GDM1 (cell line): ENCODE measurements around the gene ACBD6.

Experiments
- DNase-seq: peaks from one replicate; lab custom pipeline; 2025; lab: John Stamatoyannopoulos, UW

The ACBD6 gene

DNA sequence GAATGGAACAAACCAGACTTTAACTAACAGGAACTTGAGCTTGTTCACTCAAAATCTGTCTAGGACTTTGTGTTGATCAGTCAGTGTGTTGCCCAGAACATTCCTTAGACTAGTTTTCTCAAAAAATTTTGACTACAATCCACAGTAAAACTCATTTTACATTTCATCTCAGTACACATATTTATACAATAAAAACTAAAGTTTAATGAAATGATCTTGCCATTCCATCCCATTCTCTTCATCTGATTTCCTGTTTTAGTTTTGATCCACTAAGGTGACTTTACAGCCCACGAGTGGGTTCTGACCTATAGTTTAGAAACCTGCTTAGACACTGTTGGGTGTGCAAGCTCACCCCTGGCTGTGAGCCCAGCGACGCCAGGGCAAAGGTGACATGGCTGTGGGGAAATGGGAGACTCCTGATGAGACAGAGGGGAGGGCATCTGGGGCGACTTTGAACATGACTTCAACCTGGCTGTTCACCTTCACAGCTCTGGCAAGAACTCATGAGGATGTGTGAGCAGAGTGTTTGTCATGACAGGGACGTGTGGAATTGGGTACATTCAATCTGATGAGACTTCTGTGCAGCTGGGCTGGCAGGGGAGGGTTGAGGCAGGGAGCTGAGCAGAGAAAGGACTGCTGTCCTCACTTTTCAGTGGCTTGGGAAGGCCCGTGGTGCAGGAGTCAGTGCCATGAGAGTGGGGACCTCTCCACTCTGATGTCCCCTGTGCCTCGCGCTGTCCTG, 231.7 kb downstream of the ACBD6 start:
- DNase-seq: no peak

DNA sequence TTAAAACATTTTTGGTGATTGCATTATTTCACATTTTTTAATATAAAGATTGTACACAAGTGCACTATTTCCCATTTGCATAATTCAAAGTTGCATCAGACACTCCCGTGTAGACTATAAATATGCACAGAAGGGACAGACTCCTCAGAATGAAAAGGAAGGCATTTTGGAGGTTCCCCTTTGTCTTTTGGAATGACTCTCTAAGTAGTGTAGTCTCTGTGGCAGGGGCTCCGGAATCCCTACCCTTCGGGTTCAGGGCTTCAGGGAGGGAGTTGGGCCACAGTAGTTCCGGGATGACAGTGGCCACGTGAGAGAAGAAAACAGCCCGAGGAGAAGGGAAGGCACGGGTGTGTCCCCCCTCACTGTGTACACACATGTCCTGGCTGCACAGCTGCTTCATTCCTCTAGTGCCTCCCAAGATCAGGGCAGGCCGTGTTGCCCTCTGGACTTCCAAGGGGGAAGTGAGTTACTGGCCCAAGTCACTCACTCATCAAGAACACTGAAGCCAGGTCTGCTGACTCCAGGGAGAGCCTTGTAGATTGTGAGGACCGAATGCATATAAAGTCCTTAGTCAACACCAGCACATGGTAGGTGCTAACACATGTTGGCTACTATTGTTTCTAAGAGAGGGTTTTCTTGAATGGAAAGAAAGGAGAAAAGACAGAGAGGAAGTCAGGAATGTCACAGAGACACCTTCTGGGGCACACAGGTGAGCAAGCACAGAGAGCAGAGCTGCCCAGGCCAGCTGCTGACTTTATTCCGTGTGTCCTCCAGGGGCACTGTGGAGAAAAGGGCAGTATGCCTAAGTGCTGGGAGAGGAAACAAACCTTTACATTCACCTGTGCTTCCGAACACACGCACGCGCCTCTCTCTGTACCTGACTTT, 232.5 kb downstream of the ACBD6 start:
- no peak for DNase-seq

DNA sequence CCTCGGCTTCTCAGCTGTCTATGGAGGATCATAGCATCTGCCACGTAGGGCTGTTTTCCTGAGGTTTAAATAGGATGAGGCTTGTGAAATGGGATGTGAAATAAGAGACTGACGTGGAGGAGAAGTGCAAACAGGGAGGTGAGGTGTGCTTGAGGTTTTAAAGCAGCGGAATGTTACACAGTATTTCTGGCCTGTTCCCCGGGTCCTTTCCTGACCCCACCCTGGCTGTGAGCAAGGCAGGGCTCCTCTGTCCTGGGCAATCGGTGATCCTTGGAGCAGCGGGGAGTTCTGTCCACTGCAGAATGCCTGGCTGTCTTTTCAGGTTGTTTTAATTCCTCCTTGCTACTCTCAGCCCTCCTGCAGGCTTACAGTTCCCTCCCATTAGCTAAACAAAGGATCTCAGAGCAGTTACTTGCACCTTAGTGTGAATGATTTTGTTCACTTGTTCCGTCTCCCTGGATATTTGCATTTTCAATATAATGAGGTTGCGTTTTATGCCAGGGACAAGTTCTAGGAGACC, 233.8 kb downstream of the ACBD6 start:
- DNase-seq: no peak

DNA sequence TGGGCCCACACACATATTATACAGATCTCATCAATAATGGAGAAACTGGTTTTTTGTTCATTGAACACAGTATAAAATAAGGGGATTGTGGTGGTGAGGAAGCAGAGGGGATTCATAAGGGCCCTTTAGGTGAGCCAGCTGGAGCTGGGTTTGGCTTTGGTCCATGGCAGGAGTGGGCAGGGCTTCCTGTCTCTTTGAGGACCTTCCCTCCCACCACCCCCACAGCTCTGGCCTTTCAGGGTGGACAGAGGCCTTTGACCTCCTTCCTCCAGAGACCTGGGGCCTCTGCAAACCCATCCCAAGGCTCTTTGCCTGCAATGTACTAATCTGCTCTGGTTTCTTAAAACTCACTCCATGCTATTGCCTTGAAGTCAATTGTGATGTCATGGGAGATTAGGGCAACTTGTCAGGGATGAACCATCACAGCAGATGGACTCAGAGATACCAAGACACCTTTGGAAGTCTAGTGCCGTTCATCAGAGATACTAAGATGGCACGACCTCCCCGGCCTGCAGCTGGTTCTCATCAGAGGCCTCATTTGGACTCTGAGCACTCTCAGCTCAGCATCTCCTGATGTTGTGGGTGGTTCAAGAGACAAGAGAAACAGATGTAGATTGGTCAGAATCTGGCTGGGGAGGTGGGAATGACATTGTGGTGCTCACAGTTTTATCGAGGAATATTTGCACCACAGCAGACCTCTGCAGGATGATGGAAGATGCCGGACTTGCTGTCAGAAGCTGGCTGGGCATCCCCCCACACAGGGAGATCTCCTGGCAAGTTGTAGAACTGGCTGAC, 234.4 kb downstream of the ACBD6 start:
- DNase-seq: no peak

- DNase-seq: no peak
Measured at GRCh38 chr1:180267211-180267561, 235.2 kb downstream of the ACBD6 start.

DNA sequence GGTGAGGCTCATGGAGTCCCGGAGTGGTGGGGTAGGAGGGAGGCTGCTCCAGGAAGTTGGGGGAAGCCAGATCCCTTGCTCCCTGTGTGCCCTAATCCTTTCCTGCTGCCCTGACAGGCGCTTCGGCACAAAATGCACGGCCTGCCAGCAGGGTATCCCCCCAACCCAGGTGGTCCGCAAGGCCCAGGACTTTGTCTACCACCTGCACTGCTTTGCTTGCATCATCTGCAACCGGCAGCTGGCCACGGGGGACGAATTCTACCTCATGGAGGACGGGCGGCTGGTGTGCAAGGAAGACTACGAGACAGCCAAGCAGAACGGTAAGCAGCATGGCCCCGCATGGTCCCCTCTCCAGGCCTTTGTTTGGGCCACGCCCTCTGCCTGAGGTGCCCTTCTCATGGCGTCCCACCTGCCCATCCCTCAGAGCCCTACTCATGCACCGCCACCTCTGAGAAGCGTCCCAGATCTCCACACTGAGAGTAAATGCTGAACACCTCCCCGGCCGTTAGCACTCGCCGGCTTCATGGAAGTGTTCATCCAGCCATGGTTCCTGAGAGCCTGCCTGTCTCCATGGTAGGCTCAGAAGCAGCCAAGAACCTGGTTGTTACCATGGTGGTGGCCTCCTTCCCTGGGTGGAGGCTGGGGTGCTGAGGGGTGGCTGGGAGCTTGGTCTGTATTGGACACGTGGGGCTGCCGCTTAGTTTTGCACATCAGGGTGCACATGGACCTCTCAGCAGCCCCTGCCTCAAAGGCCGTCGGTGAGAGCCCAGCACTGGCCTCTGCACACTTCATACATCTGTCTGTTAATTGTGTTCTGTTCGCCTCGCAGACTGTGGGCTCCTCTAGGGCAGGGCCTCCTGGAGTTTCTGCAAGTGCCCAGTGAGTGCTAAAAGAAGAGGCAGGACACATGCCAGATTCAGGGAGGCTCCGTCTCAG, 235.8 kb downstream of the ACBD6 start:
- no peak for DNase-seq

- no peak for DNase-seq
Measured at GRCh38 chr1:180265871-180266270, 236.5 kb downstream of the ACBD6 start.

- DNase-seq: no peak
Measured at GRCh38 chr1:180265201-180265600, 237.2 kb downstream of the ACBD6 start.

DNA sequence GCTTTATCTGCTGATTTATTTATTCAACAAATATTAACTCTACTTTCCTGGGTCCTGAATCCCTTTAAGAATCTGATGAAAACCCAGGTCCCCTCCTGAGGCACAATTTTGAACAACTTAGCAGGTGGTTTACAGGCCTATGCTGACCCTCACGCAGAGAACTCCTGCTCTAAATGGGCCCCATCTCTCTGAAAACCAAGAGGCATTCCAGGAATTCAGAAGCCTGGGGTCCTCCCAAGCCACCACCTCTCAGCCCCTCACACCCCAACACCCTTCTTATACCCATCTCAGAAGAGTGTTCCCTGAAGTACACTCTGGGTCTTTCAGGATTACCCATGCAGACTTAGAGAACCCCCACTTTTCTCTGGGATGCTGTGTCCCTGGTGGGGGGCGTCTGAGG, 237.8 kb downstream of the ACBD6 start:
- no peak for DNase-seq

- no peak for DNase-seq
Measured at GRCh38 chr1:180262628-180263488, 239.5 kb downstream of the ACBD6 start.

DNA sequence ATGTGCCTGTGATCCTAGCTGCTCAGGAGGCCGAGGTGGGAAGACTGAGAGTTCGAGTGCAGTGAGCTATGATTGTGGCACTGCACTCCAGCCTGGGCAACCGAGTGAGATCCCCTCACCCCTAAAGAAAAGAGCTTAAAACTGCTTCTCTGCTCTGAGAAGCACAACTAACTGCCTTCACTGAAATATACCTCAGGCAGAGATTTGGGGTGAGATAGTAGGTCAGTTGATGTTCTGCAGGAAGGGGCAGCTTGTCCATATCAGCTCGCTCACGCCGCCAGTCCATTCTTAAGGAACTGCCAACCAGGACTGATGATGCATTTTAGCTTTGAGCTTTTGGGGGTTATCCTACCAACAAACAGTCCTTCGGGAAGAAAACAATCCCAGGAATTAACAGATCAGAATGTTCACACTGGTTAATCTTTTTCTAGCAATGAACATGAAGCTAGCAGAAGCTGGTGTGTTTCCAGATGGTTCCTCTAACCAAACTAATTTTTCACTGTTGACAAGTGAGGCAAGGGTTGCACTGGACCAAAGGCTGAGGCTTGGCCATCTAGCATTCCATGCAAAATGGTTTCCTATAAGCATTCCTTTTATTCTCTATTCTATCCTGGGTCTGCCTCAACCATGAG, 240.7 kb downstream of the ACBD6 start:
- no peak for DNase-seq

GRCh38 chr1:180261030-180261429, 241.3 kb downstream of the ACBD6 start:
- no peak for DNase-seq

DNA sequence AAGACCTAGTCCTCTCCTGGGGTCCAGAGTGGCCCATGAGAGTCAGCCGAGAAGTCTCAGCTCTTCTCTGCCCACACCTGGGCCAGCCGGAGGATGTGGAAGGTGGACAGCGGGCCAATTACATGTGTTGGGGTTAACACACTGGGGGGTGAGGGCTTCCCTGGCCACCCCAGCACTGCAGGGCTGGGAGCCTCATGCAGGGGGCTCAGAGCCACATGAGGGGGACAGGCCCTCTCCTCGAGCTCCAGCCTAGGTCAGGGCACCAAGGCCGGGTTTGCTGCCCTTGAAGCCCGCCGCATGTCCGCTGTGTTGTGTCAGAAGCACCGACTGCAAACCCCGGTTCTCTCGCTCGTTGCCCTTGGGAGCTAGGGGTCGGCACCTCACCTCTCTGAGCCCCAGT, 241.8 kb downstream of the ACBD6 start:
- no peak for DNase-seq

- no peak for DNase-seq
Measured at GRCh38 chr1:180259431-180260338, 242.7 kb downstream of the ACBD6 start.

- DNase-seq: no peak
Measured at GRCh38 chr1:180258935-180259334, 243.4 kb downstream of the ACBD6 start.

DNA sequence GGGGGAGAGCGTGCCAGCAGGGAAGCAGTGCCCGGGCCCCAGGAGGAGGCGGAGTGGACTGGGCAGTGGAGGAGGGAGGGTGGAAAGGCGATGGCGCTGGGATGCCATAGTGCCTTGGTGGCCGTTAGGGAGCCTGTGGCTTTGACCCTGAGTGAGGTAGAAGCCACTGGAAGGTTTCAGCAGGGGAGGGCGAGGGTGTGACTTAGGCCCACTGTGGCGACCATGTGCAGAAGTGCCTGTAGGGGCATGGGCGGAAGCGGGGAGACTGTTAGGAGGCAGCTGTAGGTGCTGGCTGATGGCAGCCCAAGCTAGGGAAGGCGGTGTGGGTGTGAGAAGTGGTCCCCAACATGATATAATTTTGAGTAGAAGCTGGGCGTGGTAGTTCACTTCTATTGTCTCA, 244.1 kb downstream of the ACBD6 start:
- no peak for DNase-seq

DNA sequence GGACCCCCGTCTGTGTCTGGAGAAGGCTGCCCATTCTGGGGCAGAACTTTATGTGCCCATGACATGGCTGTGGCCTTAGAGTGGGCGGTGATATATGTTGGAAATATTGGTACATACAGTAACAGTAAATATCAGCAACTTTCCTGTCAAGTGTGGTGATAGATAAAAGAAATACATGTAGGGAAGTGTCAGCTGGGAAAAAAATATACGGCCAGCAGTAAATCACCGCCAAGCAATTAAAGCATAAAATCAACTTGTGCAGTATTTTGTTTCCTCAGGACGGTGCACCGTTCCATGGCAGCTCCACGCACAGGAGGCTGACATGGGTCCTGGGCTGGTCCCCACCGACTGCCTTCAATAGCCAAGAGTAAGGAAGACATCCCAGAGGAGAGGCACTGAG, 244.9 kb downstream of the ACBD6 start:
- no peak for DNase-seq

DNA sequence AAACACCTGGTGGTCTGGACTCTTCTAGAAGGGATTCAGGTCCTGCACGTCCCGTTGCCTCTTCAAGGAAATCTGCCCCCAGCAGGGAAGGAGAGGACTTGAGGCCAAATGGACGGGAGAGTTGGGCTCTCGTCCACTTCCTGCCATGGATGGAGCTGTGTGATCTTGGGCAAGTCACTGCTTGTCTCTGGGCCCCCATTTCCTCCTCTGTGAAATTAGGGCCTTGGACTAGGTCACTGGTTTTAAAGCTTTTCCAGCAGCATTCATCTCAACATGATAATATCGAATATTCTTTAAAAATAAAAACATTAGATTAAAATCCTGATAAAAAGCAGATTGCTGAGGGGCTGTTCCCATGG, 245.4 kb downstream of the ACBD6 start:
- DNase-seq: no peak
